Panc1 (cell line): ENCODE measurements around the gene NOSTRIN.

Experiments used
- CTCF ChIP-seq: fragments of 450-650 bp; IDR thresholded peaks from 2 replicates; pipeline ENCODE4 v1.5.1; 2017; ENCODE audit warnings: mild to moderate bottlenecking
- POLR2AphosphoS5 ChIP-seq: IDR thresholded peaks from 2 replicates; pipeline ENCODE4 v1.6.1; 2012; ENCODE audit warnings: mild to moderate bottlenecking, low read depth, low read length, moderate library complexity
- SIN3A ChIP-seq: IDR thresholded peaks from 2 replicates; pipeline ENCODE4 v1.6.1; 2012; ENCODE audit warnings: low read depth, mild to moderate bottlenecking, low read length, moderate library complexity, borderline replicate concordance; ENCODE audit not compliant: insufficient read depth
- TCF7L2 ChIP-seq: IDR thresholded peaks from 2 replicates; pipeline ENCODE4 v1.6.1; 2011; ENCODE audit warnings: mild to moderate bottlenecking, low read depth, low read length, inconsistent platforms

GRCh38 chr2:168782271-168782670 is 20.2 kb upstream of the NOSTRIN start:
- TF ChIP-seq TCF7L2 (no peak), POLR2AphosphoS5 (no peak), CTCF (no peak), SIN3A (no peak)
